Stimulated activated CD4-positive, alpha-beta T cell treated with anti-CD3 and anti-CD28 coated beads, Interleukin-12 subunit alpha, Interleukin-12 subunit beta, amount 100 ng/mL, for 4 hours (primary cell): ENCODE results near the gene PTH1R.
A peak's percentile ranks its signal among the peaks of the same experiment; 100 is the strongest.

Experiments
- DNase-seq: peaks from one replicate; pipeline ENCODE4 v3.0.0-alpha.2; 2020

PTH1R gene

DNA sequence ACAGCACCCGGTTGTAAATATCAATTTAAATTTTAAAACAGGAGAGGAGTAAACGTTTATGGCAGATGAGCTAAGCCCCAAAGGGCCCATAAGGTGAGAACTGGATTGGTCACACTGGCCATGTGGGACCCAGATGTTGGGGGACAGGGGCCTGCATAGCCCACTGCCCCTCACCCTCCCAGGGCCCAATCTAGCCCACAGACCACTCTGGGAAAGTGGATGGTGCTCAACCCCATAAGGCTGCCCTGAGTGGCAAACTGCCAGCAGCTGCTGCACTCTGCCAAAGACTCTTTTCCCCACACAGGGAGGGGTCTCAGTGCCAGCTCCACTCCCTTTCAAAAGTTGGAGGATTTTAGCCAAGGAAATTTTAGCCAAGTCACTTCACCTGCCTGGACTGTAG, 56.6 kb downstream of the PTH1R start:
- DNase-seq = no peak

GRCh38 chr3:46934498-46935167, 57.1 kb downstream of the PTH1R start:
- no peak for DNase-seq

DNA sequence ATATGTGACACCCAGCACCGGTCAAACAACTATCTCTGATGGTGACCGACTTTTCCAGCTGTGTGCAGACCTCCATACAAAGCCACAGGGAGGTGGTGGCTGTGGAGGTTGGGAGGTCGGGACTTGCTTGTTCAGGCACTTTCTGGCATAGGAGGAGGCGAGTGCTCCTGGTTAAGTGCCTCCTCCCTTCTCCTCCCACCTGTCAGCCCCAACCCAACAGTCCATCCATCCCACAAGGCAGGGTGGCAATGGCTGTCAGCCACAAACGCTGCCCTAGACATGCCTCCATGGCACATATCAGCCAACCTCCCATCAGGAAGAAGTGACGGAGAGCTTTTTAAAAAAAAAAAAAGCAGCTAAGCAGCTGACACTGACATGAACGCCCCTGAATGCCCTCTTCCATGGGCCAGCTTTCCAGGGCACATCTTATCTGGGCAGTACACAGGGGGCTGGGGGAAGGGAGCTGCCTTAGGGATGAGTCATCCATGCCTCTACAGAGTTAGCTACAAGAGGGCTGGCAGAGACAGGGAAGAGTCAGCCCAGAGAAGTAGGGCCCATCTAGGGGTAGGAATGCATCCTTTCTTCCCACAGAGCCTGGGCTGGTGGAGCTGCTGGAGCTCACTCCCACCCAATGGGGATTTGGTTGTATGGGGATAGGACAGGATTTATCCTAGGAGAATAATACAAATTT, 57.8 kb downstream of the PTH1R start:
- DNase-seq = no peak

DNA sequence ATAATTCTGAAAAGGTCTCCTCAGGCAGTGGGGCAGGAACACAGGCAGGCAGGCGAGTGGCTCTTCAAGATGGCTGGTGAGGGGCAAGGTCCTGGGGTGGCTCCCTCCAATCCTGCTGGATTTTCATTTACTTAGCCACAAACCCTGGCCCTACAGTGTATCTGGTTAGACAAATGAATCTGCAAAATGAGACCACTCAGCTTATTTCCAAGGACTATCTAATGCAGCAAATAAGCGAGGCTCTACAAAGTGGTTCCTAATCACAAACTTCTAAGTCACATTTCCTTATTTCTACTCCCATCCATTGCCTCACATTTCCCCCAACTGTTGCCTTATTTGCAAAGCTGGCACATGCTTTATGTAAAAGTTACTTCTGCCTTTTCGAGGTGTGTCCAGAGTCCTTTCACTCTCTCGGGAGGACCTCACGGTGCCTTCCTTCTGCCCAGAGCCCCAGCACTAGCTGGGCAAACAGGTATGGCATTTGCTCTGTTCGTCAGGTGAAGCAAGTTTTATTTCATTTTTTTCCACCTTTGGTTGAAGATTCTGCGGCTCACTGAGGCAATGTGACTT, 58.6 kb downstream of the PTH1R start:
- DNase-seq = no peak

DNA sequence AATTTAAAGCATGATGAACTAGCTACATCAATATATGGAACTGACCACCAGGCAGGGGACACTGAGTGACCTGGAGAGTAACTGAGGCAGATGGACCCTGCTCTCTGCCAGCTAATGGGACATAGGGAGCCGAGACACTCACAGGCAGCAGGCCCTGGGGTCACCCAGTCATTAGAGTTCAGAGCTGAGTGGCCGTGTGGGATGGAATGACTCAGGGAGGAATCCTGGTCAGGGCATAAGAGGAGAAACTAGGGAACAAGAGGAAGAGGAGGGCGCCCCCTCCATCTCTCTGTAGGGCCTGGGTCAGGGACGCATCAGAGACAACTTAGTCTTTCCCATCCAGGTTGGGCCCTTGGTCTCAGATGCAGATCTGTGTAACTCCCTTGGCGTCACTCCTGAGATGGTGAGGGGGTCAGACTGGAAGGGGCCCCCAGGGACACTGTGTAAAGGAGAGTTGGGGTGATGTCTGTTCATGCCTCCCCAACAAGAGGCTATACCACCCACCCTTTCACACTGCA, 59.3 kb downstream of the PTH1R start:
- DNase-seq = no peak

DNA sequence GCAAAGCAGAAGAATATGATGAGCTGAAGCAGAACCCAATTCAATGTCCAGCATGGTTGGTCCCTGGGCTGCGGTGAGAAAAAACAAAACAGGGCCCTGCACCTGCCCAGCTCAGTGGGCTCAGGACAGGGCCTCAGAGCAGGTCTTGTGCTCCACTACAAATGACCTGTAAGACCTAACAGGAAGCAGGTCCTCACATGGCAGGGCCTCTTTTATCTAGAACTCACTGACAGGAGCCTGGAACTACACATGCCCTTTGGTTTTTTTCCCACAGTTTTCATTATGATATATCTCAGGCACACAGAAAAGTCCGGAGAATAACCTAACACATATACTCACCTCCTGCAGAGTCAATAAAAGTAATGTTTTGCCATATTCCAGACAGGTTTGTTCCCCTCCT, 60.6 kb downstream of the PTH1R start:
- no peak for DNase-seq

DNA sequence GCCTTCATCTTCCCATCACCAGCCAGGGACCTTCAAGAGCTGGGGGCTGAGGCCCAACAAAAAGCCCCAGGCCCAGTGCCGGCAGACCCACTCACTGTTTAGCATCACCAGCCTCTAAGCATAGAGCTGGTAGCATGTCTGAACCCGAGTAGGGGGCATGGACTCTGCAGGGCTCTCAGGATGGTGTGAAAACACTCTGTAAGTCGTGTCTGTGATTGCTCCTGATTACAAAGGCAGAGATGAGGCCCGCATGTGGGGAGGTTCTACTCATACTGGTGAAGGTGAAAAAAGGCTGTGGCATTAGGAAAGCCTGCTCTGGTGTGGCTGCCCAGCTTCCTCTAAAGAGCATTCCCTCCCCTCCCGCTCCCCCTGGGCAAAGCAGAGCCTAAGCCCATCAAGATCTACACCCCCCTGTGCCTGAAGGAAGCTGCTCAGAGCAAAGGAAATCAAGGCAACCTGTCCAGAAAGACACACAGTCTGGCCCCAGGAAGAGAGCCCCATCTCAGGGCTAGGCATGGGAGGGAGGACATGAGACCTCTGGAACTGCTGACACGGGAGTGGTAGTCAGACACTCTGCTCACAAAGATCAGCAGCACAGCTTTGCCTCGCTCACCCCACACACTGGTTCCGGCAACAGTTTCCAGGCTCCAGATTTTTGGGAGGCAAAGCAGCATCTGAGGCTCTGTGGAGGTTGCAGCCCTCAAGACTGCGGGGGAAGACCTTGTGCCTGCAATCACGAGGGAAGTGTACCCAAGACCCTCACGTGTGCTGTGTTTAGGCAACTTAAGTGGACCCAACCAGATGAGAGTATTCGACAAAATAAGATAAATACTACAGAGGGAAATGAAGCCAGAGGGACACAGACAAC, 62.3 kb downstream of the PTH1R start:
- DNase-seq = no peak

DNA sequence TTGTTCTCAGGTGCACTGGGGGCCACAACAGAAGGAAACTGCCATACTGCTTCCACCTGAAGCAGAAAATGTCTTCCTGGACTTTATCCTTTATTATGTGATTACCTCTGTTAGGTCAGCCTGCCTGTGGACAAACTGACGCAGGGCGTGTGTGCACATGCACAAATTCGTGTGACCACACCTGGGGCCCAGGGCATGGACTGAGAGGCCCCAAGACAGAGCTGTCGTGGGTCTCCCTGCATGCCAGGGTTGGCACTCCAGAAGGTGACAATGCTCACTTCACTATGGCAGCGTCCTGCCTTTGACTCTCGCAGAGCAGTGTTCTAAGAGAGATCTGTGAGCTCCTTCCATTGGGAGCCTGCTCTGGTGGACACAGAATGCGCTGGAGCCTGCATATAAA, 64.6 kb downstream of the PTH1R start:
- DNase-seq = no peak

DNA sequence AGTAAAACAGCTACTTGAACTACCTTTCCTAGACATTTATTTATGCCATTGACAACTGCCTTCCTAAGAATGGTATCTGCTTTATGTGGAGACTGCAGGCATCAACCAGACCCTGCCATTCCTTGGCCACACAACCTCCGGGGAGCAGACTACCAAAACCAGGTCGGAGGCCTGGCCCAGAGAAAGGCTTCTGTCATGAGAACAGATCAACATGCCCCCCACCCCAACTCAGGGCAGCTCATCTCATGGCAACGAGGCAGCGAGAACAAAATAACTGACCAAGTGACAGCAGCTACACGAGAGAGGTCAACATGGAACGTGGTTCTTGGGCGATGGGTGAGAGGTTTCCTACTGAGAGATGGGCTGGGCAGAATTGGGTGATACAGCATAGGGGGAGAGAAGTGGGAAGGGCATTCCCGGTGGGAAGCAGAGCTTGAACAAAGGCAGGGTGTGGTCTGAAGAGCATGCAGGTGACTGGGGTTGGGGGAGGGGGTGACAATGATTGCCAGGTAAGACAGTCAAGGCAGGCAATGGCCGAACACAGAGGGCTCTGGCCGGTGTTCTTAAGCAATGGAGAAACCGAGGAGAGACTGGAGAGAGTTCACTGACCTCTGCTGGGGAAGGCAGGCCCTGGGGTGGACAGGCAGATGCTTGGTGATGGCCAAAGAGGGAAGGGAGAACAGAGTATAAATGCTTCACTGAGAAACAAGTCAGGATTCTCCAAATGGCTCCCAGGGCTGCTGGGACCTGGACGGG, 65.1 kb downstream of the PTH1R start:
- DNase-seq = no peak

GRCh38 chr3:46943237-46944187, 66.0 kb downstream of the PTH1R start:
- DNase-seq = no peak

DNA sequence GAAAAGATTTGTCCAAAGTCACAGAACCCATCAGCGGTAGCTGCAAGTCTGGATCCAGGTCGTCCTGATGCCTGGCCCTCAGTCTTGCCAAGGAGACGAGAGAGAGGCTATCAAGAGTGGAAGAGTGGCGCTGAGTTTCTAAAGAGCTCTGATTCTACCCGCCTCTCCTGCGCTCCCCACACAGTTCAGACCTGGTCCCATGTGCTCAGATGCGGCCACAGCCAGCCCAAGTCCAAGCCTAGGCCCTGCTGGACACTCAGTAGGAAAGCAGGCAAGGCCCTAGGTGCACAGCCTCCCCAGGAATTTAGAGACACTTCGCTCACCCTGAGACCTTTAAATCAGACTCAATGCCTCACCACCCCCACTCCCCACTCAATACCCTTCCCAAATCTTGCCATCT, 66.7 kb downstream of the PTH1R start:
- no peak for DNase-seq

- DNase-seq = no peak
These were observed 68.9 kb downstream of the PTH1R start for GRCh38 chr3:46946416-46946815.

DNA sequence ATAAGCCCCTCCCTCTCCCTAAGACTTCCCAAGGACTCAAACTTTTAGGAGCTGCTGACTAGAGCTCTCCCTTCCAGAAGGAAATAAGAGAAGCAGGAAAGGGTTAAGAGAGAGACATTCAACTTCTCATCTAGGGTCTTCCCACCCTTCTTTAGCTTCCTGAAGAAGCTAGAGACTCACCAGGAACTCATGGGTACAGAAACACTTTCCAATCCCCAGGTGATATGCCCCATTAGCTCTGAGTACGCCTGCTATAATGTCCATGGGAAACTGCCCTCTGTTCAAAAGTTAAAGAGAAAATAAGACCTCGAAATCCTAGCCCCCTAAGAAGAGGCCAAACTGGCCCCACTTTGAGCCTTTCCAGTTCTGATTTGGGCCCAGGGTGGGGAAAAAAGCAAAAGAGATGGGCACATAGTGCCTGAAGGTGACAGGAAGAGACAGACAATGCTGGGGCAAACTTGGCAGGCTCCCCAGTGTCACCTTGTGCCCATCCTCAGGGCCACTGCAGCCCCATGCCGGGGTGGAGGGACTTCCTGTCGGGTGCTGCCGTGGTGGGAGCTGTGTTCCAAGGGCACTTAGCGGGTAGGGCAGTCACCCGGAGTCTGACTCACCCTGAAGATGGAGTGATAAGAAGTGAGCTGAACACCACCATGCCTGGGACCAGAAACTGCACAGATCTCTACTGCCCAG, 69.5 kb downstream of the PTH1R start:
- peak; percentile 28 for DNase-seq

- no peak for DNase-seq
These were observed 70.0 kb downstream of the PTH1R start for GRCh38 chr3:46947546-46947901.

DNA sequence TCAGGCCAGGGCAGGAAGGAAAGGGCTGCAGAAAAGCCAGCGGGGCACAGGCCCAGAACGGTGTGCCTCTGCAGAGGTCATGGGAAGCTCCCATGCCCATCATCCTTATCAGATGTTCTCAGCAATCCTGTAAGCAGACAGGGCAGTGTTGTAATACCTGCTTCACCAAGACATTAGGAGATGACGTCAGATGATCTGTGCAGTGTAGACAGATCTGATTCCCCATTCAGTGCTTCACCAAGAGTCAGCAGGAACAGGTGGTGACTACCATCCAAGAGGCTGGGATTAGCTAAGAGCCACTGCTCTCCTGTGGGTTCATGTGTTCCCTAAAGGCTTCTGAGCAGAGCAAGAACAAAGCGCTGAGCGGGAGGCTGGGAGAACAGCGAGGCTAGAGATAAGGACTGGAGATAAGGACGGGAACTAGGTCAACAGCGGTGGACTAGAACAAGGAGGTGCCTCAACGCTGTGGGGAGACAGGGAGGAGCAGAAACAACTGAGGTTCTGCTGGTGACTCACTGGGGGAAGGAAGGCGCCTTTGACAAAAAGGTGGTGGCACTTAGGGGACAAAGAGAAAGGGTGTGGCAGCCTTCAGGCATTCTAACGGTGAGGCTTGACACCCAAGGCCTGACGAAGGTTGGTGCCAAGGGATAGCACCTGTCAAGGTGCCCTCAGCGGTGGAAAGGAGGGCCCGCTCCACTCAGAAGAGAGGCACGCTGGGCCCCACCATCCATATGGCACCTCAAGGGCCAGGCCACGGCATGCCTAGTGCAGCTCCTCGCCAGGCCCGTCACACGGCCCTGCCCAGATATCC, 70.7 kb downstream of the PTH1R start:
- peak; percentile 31 for DNase-seq

DNA sequence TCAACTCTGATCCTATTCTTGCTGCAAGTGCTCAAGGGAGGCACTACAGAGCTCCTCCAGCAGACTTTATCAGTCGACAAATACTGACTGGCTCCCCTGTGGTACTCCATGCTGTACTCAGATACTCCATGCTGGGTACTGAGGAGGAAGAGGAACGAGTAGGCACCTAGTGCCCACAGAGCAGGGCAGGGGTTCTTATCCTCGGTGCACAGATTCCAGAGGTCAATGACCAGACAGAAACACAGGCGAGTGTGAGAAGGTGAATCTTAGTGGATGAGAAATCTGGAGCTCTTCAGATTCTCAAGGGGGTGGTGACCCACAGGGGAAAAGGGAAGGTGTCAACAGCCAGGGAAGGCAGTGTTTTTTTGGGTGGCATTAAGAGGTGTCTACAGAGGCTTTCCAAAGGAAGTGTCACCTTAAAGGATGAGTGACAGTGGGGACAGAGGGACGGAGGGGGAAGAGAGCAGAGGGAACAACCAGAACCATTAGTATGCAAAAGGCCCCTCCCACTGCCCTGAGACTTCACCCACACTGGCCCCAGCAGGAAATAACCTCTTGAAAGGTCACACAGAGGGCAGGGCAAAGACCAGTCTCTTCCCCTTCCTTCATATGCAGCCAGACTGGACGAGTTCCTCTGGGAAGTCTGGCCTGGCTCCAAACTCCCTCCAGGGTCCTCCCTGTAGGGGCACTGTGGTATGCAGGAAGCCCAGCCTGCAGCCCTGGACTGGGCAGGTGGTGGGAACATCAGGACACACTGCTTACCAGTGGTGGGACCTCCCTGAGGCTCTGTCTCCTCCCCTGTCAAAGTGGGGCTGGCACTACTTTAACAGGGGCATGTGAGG, 71.5 kb downstream of the PTH1R start:
- DNase-seq = no peak

DNA sequence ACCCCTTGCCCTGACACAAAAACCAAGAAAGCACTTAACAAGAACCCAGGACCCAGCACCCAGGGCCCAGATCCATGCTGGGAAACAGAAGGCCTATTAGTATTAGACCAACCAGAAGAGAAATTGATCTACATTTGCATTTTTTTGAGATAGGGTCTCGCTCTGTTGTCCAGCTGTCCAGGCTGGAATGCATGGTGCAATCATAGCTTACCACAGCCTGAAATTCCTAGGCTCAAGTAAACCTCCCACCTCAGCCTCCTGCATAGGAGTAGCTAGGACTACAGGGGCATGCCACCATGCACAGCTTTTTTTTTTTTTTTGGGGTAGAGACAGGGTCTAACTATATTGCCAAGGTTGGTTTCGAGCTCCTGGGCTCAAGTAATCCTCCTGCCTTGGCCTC, 72.7 kb downstream of the PTH1R start:
- DNase-seq = no peak

- no peak for DNase-seq
These were observed 73.2 kb downstream of the PTH1R start for GRCh38 chr3:46950650-46951241.

DNA sequence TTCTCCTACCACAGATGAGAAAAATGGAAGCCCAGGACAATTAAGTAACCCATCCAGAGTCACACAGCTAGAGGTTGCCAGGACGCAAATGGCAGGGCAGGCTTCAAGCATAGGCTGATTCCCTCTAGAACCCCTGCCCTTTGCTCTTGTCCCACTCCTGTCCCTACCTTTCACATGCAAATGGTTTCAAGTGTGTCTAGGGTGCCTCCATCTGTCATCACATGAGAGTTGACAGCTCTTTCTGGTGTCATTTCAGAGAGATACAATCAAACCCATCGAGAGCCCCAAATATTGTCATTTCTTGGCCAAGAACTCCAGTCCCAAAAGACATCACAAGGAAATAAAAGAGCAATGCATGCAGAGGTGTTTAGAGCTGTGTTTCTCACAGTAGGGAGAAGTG, 75.3 kb downstream of the PTH1R start:
- no peak for DNase-seq
